Hematopoietic multipotent progenitor cell treated with erythropoietin and hydrocortisone succinate and interleukin-3 and kit ligand, for 17 days (in vitro differentiated cells): Measurements from ENCODE around the gene VPS37B.
"Not testable (repeated sequence)": the region's sequence is repeated elsewhere in the genome, so short reads cannot be mapped to it uniquely, and the experiment has no call there.

Source experiments
- DNase-seq: peaks from one replicate; pipeline ENCODE4 v3.0.0-alpha.2; 2015; ENCODE audit warnings: low spot score

VPS37B gene, protein sequence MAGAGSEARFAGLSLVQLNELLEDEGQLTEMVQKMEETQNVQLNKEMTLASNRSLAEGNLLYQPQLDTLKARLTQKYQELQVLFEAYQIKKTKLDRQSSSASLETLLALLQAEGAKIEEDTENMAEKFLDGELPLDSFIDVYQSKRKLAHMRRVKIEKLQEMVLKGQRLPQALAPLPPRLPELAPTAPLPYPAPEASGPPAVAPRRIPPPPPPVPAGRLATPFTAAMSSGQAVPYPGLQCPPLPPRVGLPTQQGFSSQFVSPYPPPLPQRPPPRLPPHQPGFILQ

DNA sequence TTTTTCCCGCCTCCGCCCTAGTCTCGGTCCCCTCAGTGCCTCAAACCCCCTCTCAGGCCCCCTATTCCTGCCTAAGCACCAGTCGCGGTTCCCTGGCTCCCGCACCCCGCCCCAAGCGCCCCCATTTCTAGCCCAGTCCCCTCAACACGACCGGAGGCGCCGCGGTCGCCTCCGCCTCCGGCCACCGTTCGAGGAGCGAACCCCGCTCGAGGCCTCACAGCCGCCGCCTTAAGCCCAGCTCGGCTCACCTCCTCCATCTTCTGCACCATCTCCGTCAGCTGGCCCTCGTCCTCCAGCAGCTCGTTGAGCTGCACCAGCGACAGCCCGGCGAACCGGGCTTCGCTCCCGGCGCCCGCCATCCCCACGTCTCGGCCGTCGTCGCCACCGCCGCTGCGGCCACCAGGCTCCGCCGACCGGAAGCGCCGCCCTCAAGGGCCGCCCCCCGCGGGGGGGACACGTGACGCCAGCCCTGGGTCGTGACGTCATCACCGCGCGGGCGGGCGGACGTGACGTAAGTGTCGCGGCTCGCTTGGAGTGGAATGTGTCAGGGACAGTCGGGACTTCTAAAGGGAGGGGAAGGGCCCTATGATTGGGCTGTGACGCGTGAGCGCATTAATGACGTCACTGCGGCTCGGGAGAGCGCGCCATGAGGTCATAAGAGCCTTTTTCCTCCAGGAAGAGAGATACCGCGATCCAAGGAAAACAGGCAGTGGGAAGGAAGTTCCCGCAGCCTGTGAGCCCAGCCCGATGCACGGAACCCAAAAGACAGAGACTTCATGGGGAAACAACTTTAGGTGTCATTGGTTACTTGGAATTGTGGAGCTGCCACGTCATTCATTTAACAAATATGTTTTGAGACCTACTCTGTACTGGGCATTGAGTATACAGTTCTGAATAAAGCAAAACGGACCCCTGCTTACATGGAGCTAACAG lies at the start of gene VPS37B:
TSS of gene VPS37B (minus strand) at position 421 of the 933 bp plus-strand sequence. CDS start at position 359, 62 bp downstream.
- DNase-seq, result peak; percentile 90

DNA sequence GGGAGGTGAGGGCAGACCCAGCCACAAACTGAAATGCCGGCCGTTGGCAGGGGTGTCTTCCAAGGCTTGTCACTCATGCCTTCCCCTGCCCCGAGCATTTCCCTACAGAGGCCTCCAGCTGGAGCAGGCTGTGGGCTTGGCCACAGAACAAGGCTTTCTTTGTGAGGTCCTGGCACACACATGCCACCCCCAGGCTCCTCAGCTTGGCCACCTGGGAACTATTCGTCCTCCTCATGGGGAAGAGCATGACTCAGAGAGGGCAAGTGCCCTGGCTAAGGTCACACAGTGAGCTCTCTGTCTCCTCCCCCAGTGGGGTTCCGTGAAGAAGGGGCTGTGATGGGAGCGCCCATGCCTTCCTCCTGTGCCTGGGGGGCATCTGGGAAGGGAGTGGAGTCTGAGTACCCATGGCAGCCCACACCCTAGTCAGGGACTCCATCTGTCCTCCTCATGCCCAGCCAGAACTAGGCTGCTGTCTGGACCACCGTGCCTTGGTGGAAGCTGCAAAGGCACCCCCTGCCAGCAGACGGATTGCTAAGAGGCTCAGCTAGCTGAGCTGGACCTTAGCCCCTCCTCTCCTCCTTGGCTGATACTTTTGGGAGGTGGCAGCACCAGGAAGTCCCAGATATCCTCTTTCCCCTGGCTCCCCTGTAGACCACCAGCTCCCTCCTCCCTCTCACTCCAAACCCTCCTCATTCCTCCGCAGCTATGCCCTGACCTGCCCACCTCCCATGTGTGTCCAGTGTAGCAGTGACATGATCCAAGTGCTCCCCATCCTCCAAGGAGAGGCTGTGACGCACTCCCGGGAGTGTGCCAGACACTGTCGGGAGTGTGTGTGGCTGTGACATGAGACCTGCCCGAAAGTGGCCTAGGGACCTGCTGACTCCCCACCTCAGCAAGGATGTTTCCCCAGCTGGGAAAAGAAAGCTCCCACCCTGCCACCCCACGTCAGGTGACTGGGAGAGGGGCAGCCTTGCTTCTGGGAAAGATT lies 49.0 kb upstream of the VPS37B start:
- DNase-seq, result no peak

DNA sequence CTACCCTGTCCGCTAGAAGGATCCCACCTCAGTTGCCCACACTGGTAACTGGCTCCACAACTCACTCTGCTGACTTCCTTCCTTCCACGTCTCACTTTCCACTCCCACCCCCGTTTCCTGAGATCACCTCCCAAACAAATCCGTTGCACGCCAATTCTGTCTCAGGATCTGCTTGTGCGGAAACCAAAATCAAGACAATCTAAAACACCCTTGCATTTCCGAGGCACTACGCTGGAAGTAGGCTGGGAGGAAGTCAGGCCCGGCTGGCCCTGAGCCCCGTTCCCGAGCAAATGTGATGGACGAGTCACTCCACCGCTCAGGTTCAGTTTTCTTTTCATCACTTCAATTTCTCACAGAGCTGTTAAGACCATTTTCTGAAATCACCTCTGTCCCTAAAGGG lies 47.3 kb upstream of the VPS37B start:
- no peak for DNase-seq

- peak; percentile 17 for DNase-seq
These were observed 46.7 kb upstream of the VPS37B start for GRCh38 chr12:122942637-122943036.

DNA sequence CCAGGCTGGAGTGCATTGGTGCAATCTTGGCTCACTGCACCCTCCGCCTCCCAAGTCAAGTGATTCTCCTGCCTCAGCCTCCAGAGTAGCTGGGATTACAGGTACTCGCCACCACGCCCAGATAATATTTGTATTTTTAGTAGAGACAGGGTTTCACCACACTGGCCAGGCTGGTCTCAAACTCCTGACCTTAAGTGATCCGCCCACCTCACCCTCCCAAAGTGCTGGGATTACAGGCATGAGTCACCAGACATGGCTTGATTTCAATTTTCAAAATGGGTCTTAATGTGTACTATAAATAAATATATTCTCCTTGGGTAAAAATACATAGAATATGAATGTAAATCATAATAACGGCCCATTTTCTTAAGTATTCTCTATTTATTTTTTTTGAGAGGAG lies 45.4 kb upstream of the VPS37B start:
- DNase-seq, result not testable (repeated sequence)

GRCh38 chr12:122939125-122939524 lies 43.2 kb upstream of the VPS37B start:
- no peak for DNase-seq

- no peak for DNase-seq
These were observed 41.7 kb upstream of the VPS37B start for GRCh38 chr12:122937622-122938091.

GRCh38 chr12:122935318-122935717 lies 39.4 kb upstream of the VPS37B start:
- DNase-seq, result no peak

GRCh38 chr12:122934722-122935121 lies 38.8 kb upstream of the VPS37B start:
- no peak for DNase-seq

GRCh38 chr12:122932207-122932606 lies 36.3 kb upstream of the VPS37B start:
- no peak for DNase-seq

DNA sequence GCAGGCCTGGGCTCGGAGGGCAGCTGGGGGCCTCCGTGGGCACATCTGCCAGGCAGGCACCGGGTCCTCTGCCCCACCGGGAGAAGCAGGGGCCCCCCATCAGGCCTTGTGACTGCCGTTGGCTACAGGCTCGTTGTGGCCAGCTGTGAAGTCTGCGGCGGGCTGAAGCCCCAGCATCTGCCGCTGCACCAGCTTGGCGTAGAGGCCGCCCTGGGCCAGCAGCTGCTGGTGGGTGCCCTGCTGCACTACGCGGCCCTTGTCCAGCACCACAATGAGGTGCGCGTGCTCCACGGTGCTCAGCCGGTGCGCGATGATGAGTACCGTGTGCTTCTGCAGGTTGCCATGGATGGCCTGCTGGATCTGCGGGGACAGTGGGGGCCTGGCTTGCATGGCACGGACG lies 33.9 kb upstream of the VPS37B start:
- no peak for DNase-seq

DNA sequence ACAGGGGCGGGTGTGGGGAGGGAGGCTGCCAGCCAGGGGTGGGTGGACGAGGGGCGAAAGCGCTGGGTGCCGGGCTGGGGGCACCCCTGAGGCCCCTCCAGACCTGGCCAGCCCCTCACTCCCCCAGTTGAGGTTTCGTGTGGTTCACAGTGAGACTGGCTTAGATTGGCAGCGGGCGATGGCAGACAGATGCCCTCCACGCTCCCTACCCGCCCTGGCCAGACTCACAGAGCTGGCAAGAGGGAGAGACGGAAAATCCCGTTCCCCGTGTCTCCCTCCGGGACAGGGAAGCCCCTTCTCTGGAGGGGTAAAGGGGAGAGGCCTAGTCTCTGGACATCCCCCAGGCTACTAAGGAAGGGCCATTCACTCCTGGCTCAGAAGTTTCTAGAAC lies 33.2 kb upstream of the VPS37B start:
- DNase-seq, result no peak

DNA sequence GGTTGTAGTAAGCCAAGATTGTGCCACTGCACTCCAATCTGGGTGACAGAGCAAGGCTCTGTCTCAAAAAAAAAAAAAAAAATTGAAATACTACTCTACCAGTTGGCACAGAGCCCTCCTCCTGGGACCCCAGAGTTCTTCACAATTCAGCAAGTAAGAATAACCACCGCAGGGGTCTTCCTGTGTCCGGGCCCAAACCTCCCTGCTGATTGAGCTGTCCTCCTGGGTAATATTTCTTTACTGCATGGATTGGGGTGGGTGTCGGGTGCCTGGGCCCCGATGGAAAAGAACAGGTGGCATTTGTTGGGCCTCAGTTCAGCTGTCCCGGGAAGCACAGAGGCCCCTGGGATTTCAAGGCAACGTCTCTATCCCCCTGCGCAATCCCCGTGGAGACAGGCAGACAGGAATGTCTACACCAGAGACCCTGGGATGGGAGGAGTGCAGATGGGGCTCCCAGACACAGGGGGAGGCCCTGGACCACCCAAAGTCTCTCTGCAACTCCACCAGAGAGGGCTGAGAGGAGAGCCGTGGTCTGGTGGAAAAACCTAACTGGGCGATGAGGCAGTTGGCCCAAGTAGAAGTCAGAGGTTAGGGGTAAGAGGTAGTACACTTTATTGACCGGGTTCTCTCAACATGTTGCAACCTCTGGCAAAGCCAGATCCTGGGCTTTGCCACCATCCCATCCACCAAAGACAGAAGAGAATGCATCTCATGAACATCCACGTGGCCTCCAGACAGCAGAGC lies 32.7 kb upstream of the VPS37B start:
- DNase-seq, result no peak

- no peak for DNase-seq
These were observed 32.0 kb upstream of the VPS37B start for GRCh38 chr12:122927756-122928403.

- DNase-seq, result no peak
These were observed 26.0 kb upstream of the VPS37B start for GRCh38 chr12:122921917-122922316.

GRCh38 chr12:122920687-122921086 lies 24.8 kb upstream of the VPS37B start:
- DNase-seq, result no peak

GRCh38 chr12:122918827-122919226 lies 22.9 kb upstream of the VPS37B start:
- no peak for DNase-seq

- no peak for DNase-seq
These were observed 21.7 kb upstream of the VPS37B start for GRCh38 chr12:122917507-122918121.

GRCh38 chr12:122909442-122910288 lies 13.7 kb upstream of the VPS37B start:
- no peak for DNase-seq
